Left renal pelvis (tissue), 4 donors: ENCODE measurements around the gene AKR1E2. TPM values are rescaled to one million over a fixed set of nuclear protein-coding genes. Genes with fewer than 3 reads are reported as not detected.

Source experiments
- DNase-seq, 4 donors: peaks; one replicate each; pipeline ENCODE4 v3.0.0-alpha.2; 2013; ENCODE audit warnings: low read depth in 4 of 4, low spot score in 3 of 4
- polyA plus RNA-seq, 4 donors: library from polyadenylated mRNA; unstranded; fragments of 120-200 nt; gene quantifications; one replicate each; pipeline ENCODE4 v1.2.1, GENCODE V29; 2013; ENCODE audit not compliant: insufficient read length in 4 of 4

AKR1E2 gene
- 1 to 10 TPM; 5.4 to 9.5 (median 7.8) TPM for polyA plus RNA-seq

GRCh38 chr10:4825868-4826791 lies at the start of gene AKR1E2:
Gene AKR1E2, plus strand, starts transcription at chr10:4826207. Its CDS starts 118 bp downstream, at chr10:4826325.
- peak in 2 of 4 donors; percentile 61 to 74 for DNase-seq

GRCh38 chr10:4776234-4776638 lies 49.8 kb upstream of the AKR1E2 start:
- no peak for DNase-seq

- no peak for DNase-seq
These were observed 47.2 kb upstream of the AKR1E2 start for GRCh38 chr10:4778761-4779160.

- no peak for DNase-seq
These were observed 45.9 kb upstream of the AKR1E2 start for GRCh38 chr10:4780091-4780490.

- DNase-seq = no peak
These were observed 45.2 kb upstream of the AKR1E2 start for GRCh38 chr10:4780782-4781181.

- no peak for DNase-seq
These were observed 44.1 kb upstream of the AKR1E2 start for GRCh38 chr10:4781955-4782354.

GRCh38 chr10:4784667-4785333 lies 41.2 kb upstream of the AKR1E2 start:
- DNase-seq = no peak

GRCh38 chr10:4786043-4786839 lies 39.8 kb upstream of the AKR1E2 start:
- DNase-seq = no peak

GRCh38 chr10:4790045-4790444 lies 36.0 kb upstream of the AKR1E2 start:
- no peak for DNase-seq

GRCh38 chr10:4790922-4791321 lies 35.1 kb upstream of the AKR1E2 start:
- DNase-seq = no peak

GRCh38 chr10:4792381-4792780 lies 33.6 kb upstream of the AKR1E2 start:
- DNase-seq = no peak

GRCh38 chr10:4801405-4801804 lies 24.6 kb upstream of the AKR1E2 start:
- no peak for DNase-seq

- DNase-seq = no peak
These were observed 23.1 kb upstream of the AKR1E2 start for GRCh38 chr10:4802711-4803487.

- no peak for DNase-seq
These were observed 22.2 kb upstream of the AKR1E2 start for GRCh38 chr10:4803822-4804221.

GRCh38 chr10:4804465-4804864 lies 21.5 kb upstream of the AKR1E2 start:
- DNase-seq = no peak

GRCh38 chr10:4806534-4806933 lies 19.5 kb upstream of the AKR1E2 start:
- DNase-seq = no peak

- no peak for DNase-seq
These were observed 18.1 kb upstream of the AKR1E2 start for GRCh38 chr10:4807761-4808507.

GRCh38 chr10:4809156-4809555 lies 16.9 kb upstream of the AKR1E2 start:
- no peak for DNase-seq

- DNase-seq = no peak
These were observed 15.9 kb upstream of the AKR1E2 start for GRCh38 chr10:4810092-4810491.

GRCh38 chr10:4812046-4812445 lies 14.0 kb upstream of the AKR1E2 start:
- DNase-seq = no peak
